ENCODE data around the gene G3BP2. TPM values are rescaled to one million over a fixed set of nuclear protein-coding genes. Genes with fewer than 3 reads are reported as not detected.
A peak's percentile ranks its signal among the peaks of the same experiment; 100 is the strongest.
"Not testable (repeated sequence)": the region's sequence is repeated elsewhere in the genome, so short reads cannot be mapped to it uniquely, and the experiment has no call there.

The G3BP2 gene
- total and polyA plus RNA-seq, 4 donors, result 126 to 263 (median 149) TPM

DNA sequence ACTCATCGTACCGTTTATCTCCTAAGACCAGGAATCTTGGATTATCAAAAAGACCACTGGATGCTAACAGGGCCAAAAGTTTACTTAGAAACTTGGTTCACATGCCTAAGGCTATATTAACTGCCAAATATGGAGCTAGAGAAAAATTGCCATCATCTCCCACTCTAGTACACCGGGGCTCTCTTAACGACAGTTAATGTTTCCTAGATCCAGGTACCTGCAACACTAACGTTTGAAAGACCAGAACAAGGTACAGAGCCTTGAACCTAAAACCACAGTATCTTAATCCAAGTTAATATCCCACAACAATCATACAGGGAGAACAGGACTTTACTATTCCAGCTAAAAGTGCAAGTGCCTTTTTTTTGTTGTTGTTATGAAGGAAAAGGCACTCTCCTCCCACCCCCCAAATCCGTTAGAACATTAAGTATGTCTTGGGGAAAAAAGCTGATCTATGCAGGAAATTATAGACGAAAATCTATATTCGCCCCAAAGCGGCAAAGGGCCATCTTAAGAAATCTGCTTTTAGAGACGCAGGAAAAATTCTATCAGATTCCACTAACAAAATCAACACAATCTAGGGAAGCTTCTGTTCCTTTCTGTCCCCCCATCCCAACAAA, 1.3 kb downstream of the G3BP2 start:
- Histone ChIP-seq H3K4me1 (ENCODE audit: control insufficient read depth, insufficient read depth, low read length) (no peaks in the 10 kb centered on the region), H3K36me3 (ENCODE audit: control insufficient read depth, insufficient read depth, low read length) (no peaks in the 10 kb centered on the region), H3K27me3 (ENCODE audit: control insufficient read depth, insufficient read depth, low read length) (no peaks in the 10 kb centered on the region), H3K4me3 (ENCODE audit: low read depth, low read length) (peak overlapping the region; percentile 89), H3K27ac (ENCODE audit: low read depth, low read length) (peak overlapping the region; percentile 98), H3K9me3 (ENCODE audit: control insufficient read depth, insufficient read depth, low read length) (no peaks in the 10 kb centered on the region)
- DNase-seq (ENCODE audit: low read depth in 4 of 6, low spot score in 6 of 6), result peak in 2 of 6 donors; percentile 17 to 19
- 6% methylated on average over 7 of the region's 10 CpGs for WGBS (ENCODE audit: insufficient coverage)

DNA sequence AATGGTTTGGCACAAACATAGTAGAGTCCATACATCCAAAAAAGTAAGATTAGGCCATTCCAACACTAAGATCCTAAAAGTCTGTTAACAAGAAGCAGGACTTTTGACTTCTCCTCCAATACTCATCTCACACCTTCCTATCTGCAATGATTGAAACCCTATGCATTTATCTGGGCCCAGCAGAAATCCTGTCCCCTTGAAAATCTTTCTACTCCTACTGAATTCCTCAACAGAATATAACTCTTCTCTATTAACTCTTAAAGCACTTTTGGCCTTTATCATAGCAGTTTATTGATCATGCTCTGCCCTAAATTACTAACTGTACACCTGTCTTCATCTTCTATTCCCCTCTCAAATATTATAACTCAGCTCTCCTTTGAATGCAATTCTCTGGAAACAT, 4.6 kb downstream of the G3BP2 start:
- no peaks in the 10 kb centered on the region for H3K4me1 ChIP-seq (ENCODE audit: control insufficient read depth, insufficient read depth, low read length)
- H3K27ac ChIP-seq (ENCODE audit: low read depth, low read length), result no peak overlapping the region
- no peak for DNase-seq (ENCODE audit: low read depth in 4 of 6, low spot score in 6 of 6)
- no peak overlapping the region for H3K4me3 ChIP-seq (ENCODE audit: low read depth, low read length)
- H3K9me3 ChIP-seq (ENCODE audit: control insufficient read depth, insufficient read depth, low read length), result no peaks in the 10 kb centered on the region
- H3K36me3 ChIP-seq (ENCODE audit: control insufficient read depth, insufficient read depth, low read length), result no peaks in the 10 kb centered on the region
- H3K27me3 ChIP-seq (ENCODE audit: control insufficient read depth, insufficient read depth, low read length), result no peaks in the 10 kb centered on the region

DNA sequence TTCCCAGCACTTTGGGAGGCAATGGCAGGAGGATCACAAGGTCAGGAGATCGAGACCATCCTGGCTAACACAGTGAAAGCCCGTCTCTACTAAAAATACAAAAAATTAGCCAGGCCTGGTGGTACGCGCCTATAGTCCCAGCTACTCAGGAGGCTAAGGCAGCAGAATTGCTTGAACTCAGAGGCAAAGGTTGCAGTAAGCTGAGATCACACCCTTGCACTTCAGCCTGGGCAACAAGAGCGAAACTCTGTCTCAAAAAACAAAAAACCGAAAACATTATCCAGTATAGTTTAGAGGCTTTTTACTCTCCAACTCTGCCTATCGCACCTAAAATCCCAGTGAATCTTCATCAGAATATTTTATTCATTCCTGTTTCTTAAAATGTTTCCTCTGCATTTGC, 5.6 kb downstream of the G3BP2 start:
- H3K9me3 ChIP-seq (ENCODE audit: control insufficient read depth, insufficient read depth, low read length); H3K4me3 ChIP-seq (ENCODE audit: low read depth, low read length); H3K36me3 ChIP-seq (ENCODE audit: control insufficient read depth, insufficient read depth, low read length); H3K27me3 ChIP-seq (ENCODE audit: control insufficient read depth, insufficient read depth, low read length); H3K4me1 ChIP-seq (ENCODE audit: control insufficient read depth, insufficient read depth, low read length); DNase-seq (ENCODE audit: low read depth in 4 of 6, low spot score in 6 of 6); H3K27ac ChIP-seq (ENCODE audit: low read depth, low read length): not testable (repeated sequence)
- 96% methylated on average over 7 of the region's 7 CpGs for WGBS (ENCODE audit: insufficient coverage)

DNA sequence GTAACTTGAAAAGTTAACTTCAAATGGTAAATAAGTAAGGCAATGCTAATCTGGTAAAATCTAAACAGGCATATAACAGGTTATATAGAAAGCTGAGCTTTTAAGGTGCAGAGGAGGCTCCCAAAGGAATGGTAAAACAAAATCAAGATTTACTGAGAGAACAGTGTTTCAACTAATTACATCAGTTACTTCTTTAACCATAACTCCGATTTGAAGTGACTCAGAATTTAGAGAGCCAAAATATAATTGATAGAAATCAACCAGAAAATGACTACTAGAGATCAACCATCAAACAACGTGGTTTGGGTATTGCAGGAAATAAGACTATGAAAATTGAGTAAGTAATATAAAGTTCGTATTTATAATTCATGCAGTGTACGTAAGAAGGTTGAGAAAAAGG, 6.9 kb downstream of the G3BP2 start:
- no peaks in the 10 kb centered on the region for H3K27me3 ChIP-seq (ENCODE audit: control insufficient read depth, insufficient read depth, low read length)
- no peak overlapping the region for H3K4me3 ChIP-seq (ENCODE audit: low read depth, low read length)
- no peaks in the 10 kb centered on the region for H3K9me3 ChIP-seq (ENCODE audit: control insufficient read depth, insufficient read depth, low read length)
- peaks cover 3% of the 10 kb centered on the region for H3K36me3 ChIP-seq (ENCODE audit: control insufficient read depth, insufficient read depth, low read length)
- WGBS (ENCODE audit: insufficient coverage), result no CpG with 5 or more reads among the region's 4 CpGs
- H3K27ac ChIP-seq (ENCODE audit: low read depth, low read length), result no peak overlapping the region
- H3K4me1 ChIP-seq (ENCODE audit: control insufficient read depth, insufficient read depth, low read length), result no peaks in the 10 kb centered on the region
- DNase-seq (ENCODE audit: low read depth in 4 of 6, low spot score in 6 of 6), result no peak

DNA sequence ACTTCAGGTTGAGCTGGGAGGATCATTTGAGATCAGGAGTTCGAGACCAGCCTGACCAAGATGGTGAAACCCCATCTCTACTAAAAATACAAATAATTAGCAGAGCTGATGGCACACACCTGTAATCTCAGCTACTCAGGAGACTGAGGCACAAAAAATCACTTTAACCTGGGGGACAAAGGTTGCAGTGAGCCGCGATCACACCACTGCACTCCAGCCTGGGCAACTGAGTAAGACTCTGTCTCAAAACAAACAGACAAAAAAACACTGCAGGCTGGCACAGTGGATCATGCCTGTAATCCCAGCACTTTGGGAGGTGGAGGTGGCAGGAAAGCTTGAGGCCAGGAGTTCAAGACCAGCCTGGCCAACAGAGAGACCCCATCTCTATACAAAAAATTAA, 8.6 kb downstream of the G3BP2 start:
- H3K4me3 ChIP-seq (ENCODE audit: low read depth, low read length); H3K27me3 ChIP-seq (ENCODE audit: control insufficient read depth, insufficient read depth, low read length); H3K36me3 ChIP-seq (ENCODE audit: control insufficient read depth, insufficient read depth, low read length); DNase-seq (ENCODE audit: low read depth in 4 of 6, low spot score in 6 of 6); H3K9me3 ChIP-seq (ENCODE audit: control insufficient read depth, insufficient read depth, low read length); H3K4me1 ChIP-seq (ENCODE audit: control insufficient read depth, insufficient read depth, low read length); H3K27ac ChIP-seq (ENCODE audit: low read depth, low read length): not testable (repeated sequence)
- no CpG with 5 or more reads among the region's 3 CpGs for WGBS (ENCODE audit: insufficient coverage)

DNA sequence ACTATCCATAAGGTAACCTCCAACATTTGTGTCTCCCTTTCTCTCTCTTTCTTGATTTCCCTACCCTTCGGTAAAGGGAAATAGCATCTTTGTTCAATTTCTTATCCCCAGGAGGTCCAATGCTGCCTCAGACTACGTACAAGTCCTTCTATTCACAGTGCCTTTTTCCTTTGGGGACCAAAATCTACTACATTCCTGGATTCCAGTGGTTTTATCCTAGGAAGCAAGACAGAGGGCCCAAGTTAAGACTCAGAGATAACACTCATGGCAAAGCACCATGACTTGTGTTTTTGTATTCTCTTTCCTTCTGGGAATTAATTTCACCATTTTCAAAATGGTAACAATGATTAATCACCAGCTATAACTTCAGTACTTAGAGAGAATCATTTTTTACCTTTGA, 10.6 kb downstream of the G3BP2 start:
- Histone ChIP-seq H3K9me3 (ENCODE audit: control insufficient read depth, insufficient read depth, low read length) (no peaks in the 10 kb centered on the region), H3K36me3 (ENCODE audit: control insufficient read depth, insufficient read depth, low read length) (peaks cover 6% of the 10 kb centered on the region), H3K4me3 (ENCODE audit: low read depth, low read length) (no peak overlapping the region), H3K4me1 (ENCODE audit: control insufficient read depth, insufficient read depth, low read length) (no peaks in the 10 kb centered on the region), H3K27ac (ENCODE audit: low read depth, low read length) (no peak overlapping the region), H3K27me3 (ENCODE audit: control insufficient read depth, insufficient read depth, low read length) (no peaks in the 10 kb centered on the region)
- DNase-seq (ENCODE audit: low read depth in 4 of 6, low spot score in 6 of 6), result no peak
- 53% methylated on average over 2 of the region's 2 CpGs for WGBS (ENCODE audit: insufficient coverage)

DNA sequence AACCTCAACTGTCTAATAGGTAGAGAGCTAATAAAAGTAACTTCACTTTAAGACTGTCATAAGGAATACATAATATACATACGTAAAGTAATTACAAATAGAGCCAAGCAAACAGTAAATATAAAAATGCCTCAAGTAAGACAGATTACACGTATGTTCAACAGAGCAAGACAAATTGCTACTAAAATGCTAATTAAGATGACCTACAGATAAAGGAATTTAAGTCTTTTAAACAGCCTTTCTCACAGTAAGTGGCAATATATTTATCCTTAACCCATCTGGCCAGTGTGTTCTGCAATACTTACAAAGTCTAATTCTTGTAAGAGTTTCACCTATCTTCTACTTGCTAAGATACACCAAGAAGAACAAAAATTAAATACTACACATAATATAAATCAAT, 12.7 kb downstream of the G3BP2 start:
- no CpG with 5 or more reads among the region's 2 CpGs for WGBS (ENCODE audit: insufficient coverage)
- Histone ChIP-seq H3K27me3 (ENCODE audit: control insufficient read depth, insufficient read depth, low read length) (no peaks in the 10 kb centered on the region), H3K4me1 (ENCODE audit: control insufficient read depth, insufficient read depth, low read length) (no peaks in the 10 kb centered on the region), H3K4me3 (ENCODE audit: low read depth, low read length) (no peak overlapping the region), H3K36me3 (ENCODE audit: control insufficient read depth, insufficient read depth, low read length) (peaks cover 6% of the 10 kb centered on the region), H3K27ac (ENCODE audit: low read depth, low read length) (no peak overlapping the region), H3K9me3 (ENCODE audit: control insufficient read depth, insufficient read depth, low read length) (no peaks in the 10 kb centered on the region)
- DNase-seq (ENCODE audit: low read depth in 4 of 6, low spot score in 6 of 6), result no peak

DNA sequence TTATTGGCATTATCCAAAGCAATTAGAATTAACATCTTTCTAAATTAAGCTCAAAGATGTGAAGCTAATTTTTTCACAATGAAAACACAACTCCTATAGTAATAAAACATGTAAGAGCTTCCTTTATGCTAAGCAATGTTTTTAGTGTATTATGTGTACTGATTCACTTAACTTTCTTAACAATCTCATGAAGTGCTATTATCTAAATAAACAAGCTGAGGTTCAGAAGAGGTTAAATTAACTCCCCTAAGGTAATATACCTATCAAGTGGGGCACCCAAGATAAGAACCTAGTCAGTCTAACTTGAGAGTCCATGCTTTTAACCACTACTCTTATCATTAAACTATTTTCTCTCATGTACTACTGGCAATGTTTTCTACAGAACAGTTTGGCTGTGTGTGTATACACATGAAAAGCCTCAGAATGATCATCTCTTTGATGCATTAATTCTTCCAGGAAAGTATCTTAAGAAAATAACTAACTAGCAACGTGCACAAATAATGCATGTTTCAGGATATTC, 13.6 kb downstream of the G3BP2 start:
- Histone ChIP-seq H3K4me3 (ENCODE audit: low read depth, low read length) (no peak overlapping the region), H3K4me1 (ENCODE audit: control insufficient read depth, insufficient read depth, low read length) (no peaks in the 10 kb centered on the region), H3K27me3 (ENCODE audit: control insufficient read depth, insufficient read depth, low read length) (no peaks in the 10 kb centered on the region), H3K9me3 (ENCODE audit: control insufficient read depth, insufficient read depth, low read length) (no peaks in the 10 kb centered on the region), H3K36me3 (ENCODE audit: control insufficient read depth, insufficient read depth, low read length) (peaks cover 10% of the 10 kb centered on the region), H3K27ac (ENCODE audit: low read depth, low read length) (no peak overlapping the region)
- WGBS (ENCODE audit: insufficient coverage), result no CpG with 5 or more reads among the region's 1 CpG
- DNase-seq (ENCODE audit: low read depth in 4 of 6, low spot score in 6 of 6), result no peak

DNA sequence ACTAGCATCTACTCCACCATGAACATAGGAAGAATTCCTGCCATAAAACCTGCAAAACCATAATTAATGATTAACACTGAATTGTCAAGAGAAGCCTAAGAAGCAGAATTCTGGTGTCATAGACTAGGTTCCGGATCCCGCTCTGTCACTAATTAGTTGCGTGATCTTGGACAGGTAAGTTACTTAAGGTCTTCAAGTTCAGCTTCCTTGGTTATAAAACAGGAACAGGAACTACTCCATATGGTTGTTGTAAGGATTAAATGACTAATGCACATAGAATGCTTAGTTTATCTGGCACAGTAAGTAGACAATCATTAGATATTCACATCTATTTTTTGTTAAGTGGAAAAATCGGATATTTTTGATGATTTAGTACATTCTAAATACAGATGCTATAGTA, 14.3 kb downstream of the G3BP2 start:
- Histone ChIP-seq H3K27ac (ENCODE audit: low read depth, low read length) (no peak overlapping the region), H3K36me3 (ENCODE audit: control insufficient read depth, insufficient read depth, low read length) (peaks cover 10% of the 10 kb centered on the region), H3K9me3 (ENCODE audit: control insufficient read depth, insufficient read depth, low read length) (no peaks in the 10 kb centered on the region), H3K4me1 (ENCODE audit: control insufficient read depth, insufficient read depth, low read length) (no peaks in the 10 kb centered on the region), H3K27me3 (ENCODE audit: control insufficient read depth, insufficient read depth, low read length) (no peaks in the 10 kb centered on the region), H3K4me3 (ENCODE audit: low read depth, low read length) (no peak overlapping the region)
- DNase-seq (ENCODE audit: low read depth in 4 of 6, low spot score in 6 of 6), result no peak
- WGBS (ENCODE audit: insufficient coverage), result 100% methylated on average over 3 of the region's 4 CpGs

DNA sequence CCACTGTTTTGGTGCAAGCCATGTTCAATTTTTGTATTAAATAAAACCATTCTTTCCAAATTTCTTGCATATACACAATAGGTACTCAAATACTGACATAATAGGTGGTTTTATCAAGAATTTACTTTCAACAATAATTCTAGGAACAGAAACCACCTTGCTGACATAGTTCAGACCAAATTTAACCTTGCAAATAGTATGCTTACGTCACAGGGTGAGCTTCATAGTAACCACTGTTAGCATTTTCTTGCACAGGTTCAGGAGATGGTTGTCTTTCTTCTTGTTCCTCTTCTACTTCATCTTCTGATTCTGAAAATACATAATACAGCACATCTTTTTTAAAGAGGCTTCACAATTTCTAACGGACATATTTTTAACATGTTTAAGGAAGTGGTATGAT, 17.6 kb downstream of the G3BP2 start:
- no peaks in the 10 kb centered on the region for H3K4me1 ChIP-seq (ENCODE audit: control insufficient read depth, insufficient read depth, low read length)
- no peak overlapping the region for H3K4me3 ChIP-seq (ENCODE audit: low read depth, low read length)
- no peak for DNase-seq (ENCODE audit: low read depth in 4 of 6, low spot score in 6 of 6)
- peaks cover 7% of the 10 kb centered on the region for H3K36me3 ChIP-seq (ENCODE audit: control insufficient read depth, insufficient read depth, low read length)
- no peaks in the 10 kb centered on the region for H3K27me3 ChIP-seq (ENCODE audit: control insufficient read depth, insufficient read depth, low read length)
- WGBS (ENCODE audit: insufficient coverage), result no CpG with 5 or more reads among the region's 2 CpGs
- no peak overlapping the region for H3K27ac ChIP-seq (ENCODE audit: low read depth, low read length)
- no peaks in the 10 kb centered on the region for H3K9me3 ChIP-seq (ENCODE audit: control insufficient read depth, insufficient read depth, low read length)

All from spinal cord (tissue), 10 donors.